GM12891 (cell line): Measurements from ENCODE around the gene KIAA1958.

ENCODE experiments used
- PAX5 ChIP-seq: IDR thresholded peaks from 2 replicates; pipeline ENCODE4 v1.6.1; 2011; ENCODE audit warnings: low read length, moderate library complexity, mild to moderate bottlenecking; ENCODE audit not compliant: insufficient read depth, severe bottlenecking
- POLR2A ChIP-seq: IDR thresholded peaks from 2 replicates; pipeline ENCODE4 v1.6.1; 2011; ENCODE audit warnings: low read depth, low read length, control low read depth
- POLR2AphosphoS5 ChIP-seq: IDR thresholded peaks from 2 replicates; pipeline ENCODE4 v1.6.1; 2011; ENCODE audit warnings: low read depth, low read length, control low read depth
- POU2F2 ChIP-seq: IDR thresholded peaks from 2 replicates; pipeline ENCODE4 v1.6.1; 2011; ENCODE audit warnings: low read depth, mild to moderate bottlenecking, control low read depth, low read length, moderate library complexity
- SPI1 ChIP-seq: IDR thresholded peaks from 2 replicates; pipeline ENCODE4 v1.6.1; 2011; ENCODE audit warnings: low read depth, low read length, control low read depth
- TAF1 ChIP-seq: IDR thresholded peaks from 2 replicates; pipeline ENCODE4 v1.6.1; 2011; ENCODE audit warnings: low read depth, low read length, control low read depth

DNA sequence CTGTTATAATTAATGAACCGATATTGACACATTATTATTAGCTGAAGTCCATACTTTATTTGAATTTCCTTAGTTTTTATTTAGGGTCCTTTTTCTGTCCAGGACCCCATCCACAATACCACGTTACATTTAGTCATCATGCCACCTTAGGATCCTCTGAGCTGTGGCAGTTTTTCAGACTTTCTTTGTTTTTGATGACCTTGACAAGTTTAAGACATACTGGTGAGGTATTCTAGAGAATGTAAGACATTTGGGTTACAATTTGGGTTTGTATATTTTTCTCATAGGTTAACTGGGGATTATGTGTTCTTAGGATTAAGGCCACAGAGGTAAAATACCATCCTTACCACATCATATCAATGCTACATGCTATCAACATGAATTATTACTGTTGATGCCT, 42.7 kb downstream of the KIAA1958 start:
- TF ChIP-seq TAF1, result no peak
- TF ChIP-seq POLR2A, result no peak
- TF ChIP-seq POLR2AphosphoS5, result no peak
- TF ChIP-seq SPI1, result no peak
- no peak for TF ChIP-seq POU2F2
- TF ChIP-seq PAX5, result no peak
